OCI-LY7 (cell line): ENCODE results near the gene TEDC1.

Source experiments
- EZH2phosphoT487 ChIP-seq: fragments of 200-600 bp; sonication (generic); IDR thresholded peaks from 2 replicates; pipeline ENCODE4 v1.6.1; 2018; ENCODE audit warnings: low read depth, borderline replicate concordance, mild to moderate bottlenecking, mixed run types, antibody characterized with exemption, low read length, moderate library complexity, mixed read lengths
- TF ChIP-seq, protein P1 (sequence below): fragments of 200-600 bp; sonication (generic); conservative IDR thresholded peaks from 2 replicates; pipeline ENCODE4 v1.5.1; 2014; ENCODE audit warnings: mild to moderate bottlenecking, antibody characterized with exemption, low read length, moderate library complexity, mixed read lengths

DNA sequence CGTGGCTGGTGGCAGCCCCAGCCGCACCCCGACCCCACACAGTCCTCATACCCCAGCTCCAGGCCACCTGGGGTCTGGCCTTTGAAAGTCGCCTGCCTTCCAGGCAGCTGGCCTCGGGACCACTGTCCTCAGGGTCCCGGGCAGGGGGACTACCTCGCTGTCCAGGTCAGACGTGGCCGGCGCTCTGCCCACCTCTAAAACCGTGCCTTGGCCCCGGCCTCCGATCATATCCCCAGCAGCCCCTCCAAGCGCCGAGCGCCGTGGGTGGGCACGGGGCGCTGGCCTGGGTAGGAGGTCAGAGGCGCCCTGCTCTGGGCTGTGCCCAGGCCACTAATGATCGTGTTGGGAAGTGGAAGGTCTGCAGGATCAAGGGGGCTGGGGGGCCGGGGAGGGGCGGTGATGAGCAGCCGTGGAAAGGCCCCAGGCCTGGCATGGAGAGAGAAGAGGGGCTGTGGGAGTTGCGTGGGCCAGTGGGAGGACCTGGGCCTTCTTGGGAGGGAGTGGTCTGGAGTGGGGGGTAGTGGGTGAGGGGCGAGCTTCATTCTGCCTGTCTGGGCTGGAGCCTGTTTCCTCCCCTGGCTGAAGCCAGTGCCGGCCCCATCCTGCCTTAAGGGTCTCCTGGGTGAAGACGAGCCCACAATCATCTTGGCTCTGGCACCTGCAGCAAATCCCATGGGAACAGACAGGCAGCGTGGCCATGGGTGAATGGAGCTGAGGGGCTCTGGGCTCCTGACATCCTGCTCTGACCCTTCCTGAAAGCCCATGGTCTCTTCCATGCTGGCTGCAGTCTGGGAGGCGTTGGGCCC, 40.2 kb downstream of the TEDC1 start:
- TF ChIP-seq, protein P1, sequence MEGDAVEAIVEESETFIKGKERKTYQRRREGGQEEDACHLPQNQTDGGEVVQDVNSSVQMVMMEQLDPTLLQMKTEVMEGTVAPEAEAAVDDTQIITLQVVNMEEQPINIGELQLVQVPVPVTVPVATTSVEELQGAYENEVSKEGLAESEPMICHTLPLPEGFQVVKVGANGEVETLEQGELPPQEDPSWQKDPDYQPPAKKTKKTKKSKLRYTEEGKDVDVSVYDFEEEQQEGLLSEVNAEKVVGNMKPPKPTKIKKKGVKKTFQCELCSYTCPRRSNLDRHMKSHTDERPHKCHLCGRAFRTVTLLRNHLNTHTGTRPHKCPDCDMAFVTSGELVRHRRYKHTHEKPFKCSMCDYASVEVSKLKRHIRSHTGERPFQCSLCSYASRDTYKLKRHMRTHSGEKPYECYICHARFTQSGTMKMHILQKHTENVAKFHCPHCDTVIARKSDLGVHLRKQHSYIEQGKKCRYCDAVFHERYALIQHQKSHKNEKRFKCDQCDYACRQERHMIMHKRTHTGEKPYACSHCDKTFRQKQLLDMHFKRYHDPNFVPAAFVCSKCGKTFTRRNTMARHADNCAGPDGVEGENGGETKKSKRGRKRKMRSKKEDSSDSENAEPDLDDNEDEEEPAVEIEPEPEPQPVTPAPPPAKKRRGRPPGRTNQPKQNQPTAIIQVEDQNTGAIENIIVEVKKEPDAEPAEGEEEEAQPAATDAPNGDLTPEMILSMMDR: no peak
- no peak for TF ChIP-seq EZH2phosphoT487
